Hindlimb muscle (tissue), 1 donor: ENCODE measurements around the gene PRR32. TPM values are rescaled to one million over a fixed set of nuclear protein-coding genes. Genes with fewer than 3 reads are reported as not detected.
"Not testable (repeated sequence)": the region's sequence is repeated elsewhere in the genome, so short reads cannot be mapped to it uniquely, and the experiment has no call there.

ENCODE experiments used
- DNase-seq: peaks from one replicate; pipeline ENCODE4 v3.0.0-alpha.2; 2013
- polyA plus RNA-seq: library from polyadenylated mRNA; unstranded; fragments of 120-200 nt; gene quantifications from one replicate; pipeline ENCODE4 v1.2.1, GENCODE V29; 2013; ENCODE audit not compliant: insufficient read length

The PRR32 gene
- polyA plus RNA-seq: 106 TPM

GRCh38 chrX:126819429-126819828, at the start of gene PRR32:
TSS of gene PRR32 (plus strand) at chrX:126819729. CDS start at chrX:126819844, 115 bp downstream.
- no peak for DNase-seq

GRCh38 chrX:126770179-126770578, 49.4 kb upstream of the PRR32 start:
- DNase-seq: peak; percentile 1

- no peak for DNase-seq
Observed at GRCh38 chrX:126785539-126785938, 34.0 kb upstream of the PRR32 start.

GRCh38 chrX:126799059-126799458, 20.5 kb upstream of the PRR32 start:
- DNase-seq: no peak

GRCh38 chrX:126806784-126807183, 12.7 kb upstream of the PRR32 start:
- DNase-seq: not testable (repeated sequence)

GRCh38 chrX:126815806-126816205, 3.7 kb upstream of the PRR32 start:
- DNase-seq: no peak

GRCh38 chrX:126820700-126821420, 1.3 kb downstream of the PRR32 start:
- no peak for DNase-seq

- DNase-seq: no peak
Observed at GRCh38 chrX:126824338-126825007, 4.9 kb downstream of the PRR32 start.

GRCh38 chrX:126825566-126826193, 6.2 kb downstream of the PRR32 start:
- no peak for DNase-seq

GRCh38 chrX:126836186-126836585, 16.7 kb downstream of the PRR32 start:
- DNase-seq: no peak

GRCh38 chrX:126847143-126847542, 27.6 kb downstream of the PRR32 start:
- DNase-seq: no peak

- DNase-seq: no peak
Observed at GRCh38 chrX:126855839-126856524, 36.5 kb downstream of the PRR32 start.
